ENCODE results near the gene WAC. TPM values are rescaled to one million over a fixed set of nuclear protein-coding genes. Genes with fewer than 3 reads are reported as not detected.

WAC gene
- total and polyA plus RNA-seq, 8 donors = 22.8 to 182 (median 92.5) TPM

DNA sequence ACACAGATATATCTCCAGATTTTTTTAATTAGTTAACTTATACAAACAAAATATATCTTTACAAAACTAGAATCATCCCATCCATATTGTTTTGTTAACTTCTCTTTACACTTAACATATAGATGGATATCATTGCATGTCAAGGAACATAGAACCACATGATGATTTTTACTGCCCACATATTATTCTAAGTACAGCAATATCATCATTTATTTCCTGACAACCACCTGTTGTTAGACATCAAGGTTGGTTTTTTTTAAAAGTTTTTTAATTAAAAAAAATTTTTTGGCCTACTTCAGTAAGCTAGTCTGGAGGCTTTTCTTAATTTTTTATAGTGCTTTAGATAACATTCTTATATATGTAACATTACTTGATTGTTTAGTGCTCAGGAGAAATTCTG lies 105.5 kb downstream of the WAC start:
- Histone ChIP-seq H3K4me3 (no peak overlapping the region), H3K36me3 (no peaks in the 10 kb centered on the region), H3K4me1 (no peaks in the 10 kb centered on the region), H3K27ac (no peak overlapping the region), H3K27me3 (no peaks in the 10 kb centered on the region), H3K9me3 (no peaks in the 10 kb centered on the region)
- intact Hi-C loops (cut with DNase I; ENCODE audit: low total_unique reads) = no loop called here
- no peak for DNase-seq
- TF ChIP-seq, protein P1, sequence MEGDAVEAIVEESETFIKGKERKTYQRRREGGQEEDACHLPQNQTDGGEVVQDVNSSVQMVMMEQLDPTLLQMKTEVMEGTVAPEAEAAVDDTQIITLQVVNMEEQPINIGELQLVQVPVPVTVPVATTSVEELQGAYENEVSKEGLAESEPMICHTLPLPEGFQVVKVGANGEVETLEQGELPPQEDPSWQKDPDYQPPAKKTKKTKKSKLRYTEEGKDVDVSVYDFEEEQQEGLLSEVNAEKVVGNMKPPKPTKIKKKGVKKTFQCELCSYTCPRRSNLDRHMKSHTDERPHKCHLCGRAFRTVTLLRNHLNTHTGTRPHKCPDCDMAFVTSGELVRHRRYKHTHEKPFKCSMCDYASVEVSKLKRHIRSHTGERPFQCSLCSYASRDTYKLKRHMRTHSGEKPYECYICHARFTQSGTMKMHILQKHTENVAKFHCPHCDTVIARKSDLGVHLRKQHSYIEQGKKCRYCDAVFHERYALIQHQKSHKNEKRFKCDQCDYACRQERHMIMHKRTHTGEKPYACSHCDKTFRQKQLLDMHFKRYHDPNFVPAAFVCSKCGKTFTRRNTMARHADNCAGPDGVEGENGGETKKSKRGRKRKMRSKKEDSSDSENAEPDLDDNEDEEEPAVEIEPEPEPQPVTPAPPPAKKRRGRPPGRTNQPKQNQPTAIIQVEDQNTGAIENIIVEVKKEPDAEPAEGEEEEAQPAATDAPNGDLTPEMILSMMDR (IDR thresholded peaks at IDR 0.05) = no peak
- TF ChIP-seq POLR2AphosphoS5 (IDR thresholded peaks at IDR 0.05) (no peak), POLR2A (IDR thresholded peaks at IDR 0.05) (no peak), EP300 (IDR thresholded peaks at IDR 0.05) (no peak)

- Histone ChIP-seq H3K9me3 (no peaks in the 10 kb centered on the region), H3K27me3 (no peaks in the 10 kb centered on the region), H3K4me3 (no peak overlapping the region), H3K27ac (no peak overlapping the region), H3K36me3 (no peaks in the 10 kb centered on the region), H3K4me1 (no peaks in the 10 kb centered on the region)
- DNase-seq = no peak
- intact Hi-C loops (cut with DNase I; ENCODE audit: low total_unique reads) = no loop called here
- 27 to 66% (median 59%) methylated on average over 2 of the region's 2 CpGs for WGBS, 5 donors
- TF ChIP-seq, protein P1 (IDR thresholded peaks at IDR 0.05) = no peak
- TF ChIP-seq POLR2AphosphoS5 (IDR thresholded peaks at IDR 0.05) (no peak), EP300 (IDR thresholded peaks at IDR 0.05) (no peak), POLR2A (IDR thresholded peaks at IDR 0.05) (no peak)
Measured at GRCh38 chr10:28640551-28640950, 107.6 kb downstream of the WAC start.

- no peak overlapping the region for H3K4me3 ChIP-seq
- intact Hi-C loops (cut with DNase I; ENCODE audit: low total_unique reads) = no loop called here
- no peak for TF ChIP-seq EP300 (IDR thresholded peaks at IDR 0.05)
- TF ChIP-seq POLR2AphosphoS5 (IDR thresholded peaks at IDR 0.05) = no peak
- TF ChIP-seq, protein P1 (IDR thresholded peaks at IDR 0.05) = no peak
- no peak for TF ChIP-seq POLR2A (IDR thresholded peaks at IDR 0.05)
- H3K36me3 ChIP-seq = no peaks in the 10 kb centered on the region
- WGBS, 5 donors = 60 to 78% (median 72%) methylated on average over 5 of the region's 5 CpGs
- no peak for DNase-seq
- no peaks in the 10 kb centered on the region for H3K27me3 ChIP-seq
- no peaks in the 10 kb centered on the region for H3K4me1 ChIP-seq
- H3K9me3 ChIP-seq = peaks cover 0 to 6% (median 0%) of the 10 kb centered on the region in 4 donors
- H3K27ac ChIP-seq = no peak overlapping the region
Measured at GRCh38 chr10:28644647-28645046, 111.7 kb downstream of the WAC start.

DNA sequence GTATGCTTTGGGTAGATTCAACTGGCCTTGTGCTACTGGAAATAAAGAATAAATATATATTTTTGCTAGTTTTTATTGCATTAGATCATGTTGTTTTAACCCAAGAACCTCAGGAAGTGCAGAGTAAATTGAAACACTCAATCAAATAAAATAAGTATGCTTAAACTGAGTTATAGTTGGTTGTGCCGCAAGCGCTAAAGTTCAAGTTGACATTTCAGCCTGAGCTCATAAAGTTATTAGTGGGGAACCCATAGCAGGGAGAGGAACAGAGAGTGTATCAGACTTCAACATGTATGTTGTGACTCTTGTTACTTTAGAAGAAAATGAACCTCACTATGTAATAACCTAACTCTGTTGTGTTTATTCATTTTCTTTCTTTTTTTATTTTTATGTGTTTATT lies 119.2 kb downstream of the WAC start:
- H3K27me3 ChIP-seq = peaks cover 0 to 11% (median 0%) of the 10 kb centered on the region in 3 donors
- no peaks in the 10 kb centered on the region for H3K36me3 ChIP-seq
- TF ChIP-seq POLR2A (IDR thresholded peaks at IDR 0.05) = no peak
- TF ChIP-seq, protein P1 (IDR thresholded peaks at IDR 0.05) = no peak
- H3K4me3 ChIP-seq = no peak overlapping the region
- peaks cover 0 to 6% (median 0%) of the 10 kb centered on the region in 4 donors for H3K9me3 ChIP-seq
- H3K27ac ChIP-seq = no peak overlapping the region
- H3K4me1 ChIP-seq = no peaks in the 10 kb centered on the region
- WGBS, 5 donors = 38 to 97% (median 66%) methylated on average over 2 of the region's 2 CpGs
- intact Hi-C loops (cut with DNase I; ENCODE audit: low total_unique reads) = no loop called here
- DNase-seq = no peak

All from stomach (tissue), 9 donors.